ENCODE results near the gene ATRIP.

- no peak for TF ChIP-seq CTCF (conservative IDR thresholded peaks at IDR 0.05; ENCODE audit: low read length)
- TF ChIP-seq EZH2phosphoT487 (IDR thresholded peaks at IDR 0.05; ENCODE audit: borderline replicate concordance, low read depth, low read length), result no peak
Measured at GRCh38 chr3:48493203-48493501, 46.6 kb downstream of the ATRIP start.

Data from OCI-LY7 (cell line).